LHCN-M2 (cell line): ENCODE data around the gene PPP2R2C. TPM values are rescaled to one million over a fixed set of nuclear protein-coding genes. Genes with fewer than 3 reads are reported as not detected.

Experiments
- DNase-seq: peaks from one replicate; pipeline ENCODE4 v3.0.0-alpha.2; 2012; ENCODE audit warnings: low read depth
- total RNA-seq: library from RNA; depleted of rRNA; stranded (reverse); fragments of >200 nt; gene quantifications from 2 replicates; pipeline ENCODE4 v1.2.3, GENCODE V29; 2014

PPP2R2C gene
- total RNA-seq, 1 experiment from 2014 or later: 0.98 TPM

DNA sequence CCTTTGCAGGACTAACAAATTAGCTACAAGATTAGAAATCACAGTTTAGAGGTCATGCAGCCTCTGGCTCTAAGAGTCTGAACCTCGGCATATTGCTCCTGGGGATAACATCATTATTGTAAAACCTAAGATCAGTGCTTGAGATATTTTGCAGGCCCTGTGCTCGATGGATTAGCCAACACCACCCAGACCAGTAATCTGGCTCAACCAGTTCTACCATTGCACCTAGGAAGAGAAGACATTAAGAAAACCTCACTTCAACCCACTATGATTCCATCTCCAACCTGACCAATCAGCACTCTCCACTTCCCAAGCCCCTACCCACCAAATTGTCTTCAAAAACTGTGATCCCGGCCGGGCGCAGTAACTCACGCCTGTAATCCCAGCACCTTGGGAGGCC, 159.2 kb downstream of the PPP2R2C start:
- no peak for DNase-seq

GRCh38 chr4:6309777-6310176, 162.6 kb downstream of the PPP2R2C start:
- DNase-seq: no peak

DNA sequence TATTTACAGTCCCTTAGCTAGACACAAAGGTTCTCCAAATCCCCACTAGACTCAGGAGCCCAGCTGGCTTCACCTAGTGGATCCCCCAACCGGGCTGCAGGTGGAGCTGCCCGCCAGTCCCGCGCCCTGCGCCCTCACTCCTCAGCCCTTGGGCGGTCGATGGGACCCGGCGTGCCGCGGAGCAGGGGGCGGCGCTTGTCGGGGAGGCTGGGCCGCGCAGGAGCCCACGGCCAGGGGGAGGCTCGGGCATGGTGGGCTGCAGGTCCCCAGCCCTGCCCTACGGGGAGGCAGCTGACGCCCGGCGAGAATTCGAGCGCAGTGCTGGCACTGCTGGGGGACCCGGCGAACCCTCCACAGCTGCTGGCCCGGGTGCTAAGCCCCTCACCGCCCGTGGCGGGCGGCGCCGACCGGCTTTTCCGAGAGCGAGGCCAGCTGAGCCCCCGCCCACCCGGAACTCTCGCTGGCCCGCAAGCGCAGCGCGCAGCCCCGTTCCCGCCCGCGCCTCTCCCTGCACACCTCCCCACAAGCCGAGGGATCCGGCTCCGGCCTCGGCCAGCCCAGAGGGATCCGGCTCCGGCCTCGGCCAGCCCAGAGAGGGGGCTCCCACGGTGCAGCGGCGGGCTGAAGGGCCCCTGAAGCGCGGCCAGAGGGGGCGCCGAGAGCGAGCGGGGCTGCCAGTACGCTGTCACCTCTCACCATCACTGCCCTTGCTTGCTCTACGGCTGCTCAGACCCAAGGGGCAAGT, 163.3 kb downstream of the PPP2R2C start:
- no peak for DNase-seq

DNA sequence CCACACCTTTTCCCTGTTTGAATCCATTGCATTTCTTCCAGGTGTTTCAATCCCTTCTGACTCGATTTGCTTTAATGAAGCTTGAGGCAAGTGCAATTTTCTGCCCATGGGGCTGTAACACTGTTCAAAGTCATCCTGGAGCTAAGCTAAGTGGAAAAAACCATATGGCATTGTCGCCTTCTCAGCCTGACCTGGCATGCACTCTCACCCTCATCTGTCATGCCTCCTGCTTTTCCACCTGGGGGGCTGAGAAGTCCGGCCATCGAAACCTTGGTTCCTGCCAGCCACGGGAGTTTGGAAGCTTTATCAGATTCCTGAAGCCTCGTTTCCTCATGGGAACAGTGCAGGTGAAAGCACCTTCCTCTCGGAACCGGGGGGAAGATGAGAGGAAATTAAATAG, 164.5 kb downstream of the PPP2R2C start:
- no peak for DNase-seq

DNA sequence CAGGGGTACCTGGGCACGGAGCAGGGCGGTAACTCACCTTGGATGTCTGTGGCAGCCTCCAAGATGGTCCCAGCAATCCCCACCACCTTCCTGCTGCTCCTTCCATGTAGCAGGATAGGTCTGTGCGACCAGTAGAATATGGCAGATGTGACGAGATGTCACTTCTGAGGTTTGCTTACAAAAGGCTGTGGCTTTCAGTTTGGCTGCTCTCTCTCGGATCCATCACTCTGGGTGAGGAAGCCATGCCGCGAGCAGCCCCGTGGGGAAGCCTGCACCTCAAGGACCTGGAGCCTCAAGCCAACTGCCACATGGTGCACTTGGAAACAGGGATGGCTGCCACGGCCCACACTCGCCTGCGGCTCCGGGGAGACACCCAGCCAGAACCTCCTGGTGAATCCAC, 165.2 kb downstream of the PPP2R2C start:
- no peak for DNase-seq

- DNase-seq: no peak
Observed at GRCh38 chr4:6306299-6306698, 166.1 kb downstream of the PPP2R2C start.

- no peak for DNase-seq
Observed at GRCh38 chr4:6303943-6304342, 168.5 kb downstream of the PPP2R2C start.

DNA sequence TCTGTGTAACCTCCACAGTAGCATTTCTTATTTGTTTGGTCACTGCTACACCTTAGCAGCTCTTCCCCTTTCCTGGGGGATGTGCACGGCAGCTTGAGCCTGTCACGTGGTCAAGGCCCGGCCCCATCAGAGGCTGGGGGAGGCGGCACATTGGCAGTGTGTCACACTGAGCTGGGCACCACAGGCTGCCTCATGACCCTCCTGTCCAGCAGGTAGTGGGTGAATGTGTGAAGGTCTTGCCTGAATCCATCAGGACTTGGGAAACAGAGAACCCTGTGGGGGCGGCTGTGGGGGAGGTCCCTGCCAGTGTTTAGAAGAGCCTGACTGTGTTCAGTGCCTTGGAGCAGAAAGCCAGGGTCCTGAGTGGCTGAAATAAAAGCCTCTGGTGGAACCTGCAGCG, 169.5 kb downstream of the PPP2R2C start:
- no peak for DNase-seq

DNA sequence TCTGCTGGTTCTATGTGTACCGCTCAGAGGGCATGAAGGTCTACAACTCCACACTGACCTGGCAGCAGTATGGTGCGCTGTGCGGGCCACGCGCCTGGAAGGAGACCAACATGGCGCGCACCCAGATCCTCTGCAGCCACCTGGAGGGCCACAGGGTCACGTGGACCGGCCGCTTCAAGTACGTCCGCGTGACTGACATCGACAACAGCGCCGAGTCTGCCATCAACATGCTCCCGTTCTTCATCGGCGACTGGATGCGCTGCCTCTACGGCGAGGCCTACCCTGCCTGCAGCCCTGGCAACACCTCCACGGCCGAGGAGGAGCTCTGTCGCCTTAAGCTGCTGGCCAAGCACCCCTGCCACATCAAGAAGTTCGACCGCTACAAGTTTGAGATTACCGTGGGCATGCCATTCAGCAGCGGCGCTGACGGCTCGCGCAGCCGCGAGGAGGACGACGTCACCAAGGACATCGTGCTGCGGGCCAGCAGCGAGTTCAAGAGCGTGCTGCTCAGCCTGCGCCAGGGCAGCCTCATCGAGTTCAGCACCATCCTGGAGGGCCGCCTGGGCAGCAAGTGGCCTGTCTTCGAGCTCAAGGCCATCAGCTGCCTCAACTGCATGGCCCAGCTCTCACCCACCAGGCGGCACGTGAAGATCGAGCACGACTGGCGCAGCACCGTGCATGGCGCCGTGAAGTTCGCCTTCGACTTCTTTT, 170.5 kb downstream of the PPP2R2C start:
- no peak for DNase-seq

GRCh38 chr4:6301051-6301731, 171.2 kb downstream of the PPP2R2C start:
- DNase-seq: no peak

DNA sequence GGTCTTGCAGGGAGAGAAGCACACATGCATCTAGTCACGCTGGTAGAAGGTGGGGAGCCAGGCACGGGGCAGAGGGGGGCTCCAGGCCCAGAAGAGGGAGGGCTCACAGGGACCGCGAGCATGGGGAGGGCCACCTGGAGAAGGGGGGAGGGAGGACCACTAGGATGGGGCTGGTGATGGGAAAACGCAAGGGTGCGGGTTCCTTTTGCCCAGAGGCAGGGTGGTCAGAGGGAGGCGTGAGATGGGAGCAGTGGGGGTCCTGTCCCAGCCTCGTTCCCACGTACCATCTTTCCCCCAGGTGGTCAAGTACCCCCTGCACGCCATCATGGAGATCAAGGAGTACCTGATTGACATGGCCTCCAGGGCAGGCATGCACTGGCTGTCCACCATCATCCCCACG, 172.1 kb downstream of the PPP2R2C start:
- DNase-seq: no peak

DNA sequence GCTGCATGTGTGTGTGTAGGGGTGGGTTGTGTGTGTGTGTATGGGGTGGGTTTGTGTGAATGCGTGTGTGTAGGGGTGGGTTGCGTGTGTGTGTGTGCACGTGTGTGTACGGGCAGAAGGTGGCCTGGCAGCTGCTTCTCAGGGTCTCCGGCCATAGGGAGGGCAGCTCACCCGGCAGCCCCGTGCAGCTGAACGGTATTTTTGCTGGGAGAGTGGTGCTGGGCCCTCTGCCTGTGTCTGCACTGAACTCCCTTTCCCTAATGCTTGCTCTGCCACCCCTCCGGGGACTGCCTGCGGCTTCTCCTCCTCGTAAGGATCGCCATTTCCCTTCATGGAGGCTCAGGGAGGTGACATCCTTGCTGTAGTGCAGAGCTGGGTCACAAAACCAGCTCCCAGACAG, 172.5 kb downstream of the PPP2R2C start:
- DNase-seq: no peak

GRCh38 chr4:6298852-6299251, 173.6 kb downstream of the PPP2R2C start:
- no peak for DNase-seq

DNA sequence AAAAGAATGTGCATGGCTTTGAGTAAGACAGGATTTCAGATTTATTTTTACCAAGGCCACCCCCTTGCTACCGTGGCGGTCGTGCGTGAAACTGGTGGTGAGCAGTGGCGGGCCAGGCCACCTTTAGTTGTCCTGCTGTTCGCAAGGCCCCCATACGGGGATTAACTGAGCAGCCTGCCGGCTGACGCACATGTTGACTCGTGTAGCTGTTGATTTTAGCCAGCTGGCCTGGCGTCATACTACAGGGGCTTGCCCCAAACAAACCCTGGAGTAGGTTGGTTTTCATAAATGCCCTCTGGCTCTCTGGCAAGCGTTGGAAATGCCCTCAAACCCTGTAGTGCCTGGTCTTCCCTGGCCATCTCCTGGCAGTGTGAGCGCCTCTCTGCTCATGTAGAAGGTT, 174.4 kb downstream of the PPP2R2C start:
- DNase-seq: no peak

GRCh38 chr4:6297266-6297815, 175.1 kb downstream of the PPP2R2C start:
- no peak for DNase-seq

GRCh38 chr4:6296026-6296425, 176.4 kb downstream of the PPP2R2C start:
- no peak for DNase-seq

DNA sequence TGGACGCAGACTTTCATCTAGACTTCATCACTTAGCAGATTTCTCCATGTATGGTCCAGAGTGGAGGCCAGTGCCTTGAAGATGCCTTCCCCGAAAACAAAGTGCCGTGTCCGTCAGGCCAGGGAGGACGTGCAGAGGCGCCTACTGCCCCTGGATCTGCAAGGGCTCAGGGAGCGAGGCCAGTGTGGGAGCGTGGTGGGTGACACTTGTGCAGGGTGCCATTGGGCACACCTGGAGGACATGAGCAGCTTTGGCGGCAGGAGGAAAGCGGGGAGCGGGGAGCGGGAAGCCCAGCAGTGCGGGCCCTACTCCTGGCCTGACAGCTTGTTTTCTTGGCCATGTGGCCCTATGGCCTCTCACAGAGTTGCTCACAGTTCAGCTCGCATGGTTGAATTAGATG, 176.9 kb downstream of the PPP2R2C start:
- DNase-seq: no peak

DNA sequence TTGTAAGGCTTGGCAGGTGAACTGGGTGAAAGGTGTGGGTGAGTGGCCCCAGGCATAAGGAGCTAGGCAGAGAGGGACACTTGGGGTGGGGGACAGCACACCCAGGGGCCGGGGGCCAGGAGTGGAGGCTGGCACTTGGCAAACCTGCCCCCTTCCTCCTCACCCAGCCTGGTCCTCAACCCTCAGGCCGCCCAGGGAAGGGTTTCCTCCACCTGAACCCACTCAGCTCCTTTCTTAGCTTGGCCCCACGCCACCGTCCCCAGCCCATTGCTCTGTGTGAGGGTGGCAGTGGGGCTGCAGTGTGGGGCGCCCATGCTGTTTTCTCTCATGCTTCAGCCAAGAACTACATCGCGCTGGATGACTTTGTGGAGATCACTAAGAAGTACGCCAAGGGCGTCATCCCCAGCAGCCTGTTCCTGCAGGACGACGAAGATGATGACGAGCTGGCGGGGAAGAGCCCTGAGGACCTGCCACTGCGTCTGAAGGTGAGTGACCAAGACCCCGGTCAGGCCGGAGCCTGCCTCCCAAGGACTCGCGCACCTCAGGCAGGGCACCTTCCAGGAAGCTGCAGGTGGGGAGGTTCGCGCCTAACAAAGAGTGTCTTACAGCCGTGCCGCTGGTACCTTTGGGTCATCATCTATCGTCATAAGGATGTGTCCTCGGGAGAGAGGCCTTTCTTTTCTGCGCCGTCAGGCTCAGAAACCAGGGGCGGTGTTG, 177.6 kb downstream of the PPP2R2C start:
- DNase-seq: no peak

GRCh38 chr4:6293661-6294060, 178.8 kb downstream of the PPP2R2C start:
- DNase-seq: no peak

DNA sequence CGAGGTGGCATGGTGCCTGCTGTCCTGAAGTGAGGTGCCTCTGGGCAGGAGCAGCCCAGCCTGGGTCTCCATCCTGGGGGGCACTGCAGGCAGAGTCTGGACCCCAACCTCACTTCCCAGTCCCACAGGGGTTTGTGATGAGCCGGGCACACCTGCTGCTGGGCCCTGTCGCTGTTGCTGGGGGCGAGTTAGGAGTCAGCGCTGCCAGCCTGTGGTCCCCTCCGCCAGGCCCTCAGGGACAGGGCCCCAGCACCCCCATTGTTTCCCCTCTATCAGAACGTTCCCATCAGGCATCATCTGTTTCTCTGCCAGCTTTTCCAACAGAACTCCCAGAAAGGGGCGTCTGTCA, 179.3 kb downstream of the PPP2R2C start:
- DNase-seq: no peak

DNA sequence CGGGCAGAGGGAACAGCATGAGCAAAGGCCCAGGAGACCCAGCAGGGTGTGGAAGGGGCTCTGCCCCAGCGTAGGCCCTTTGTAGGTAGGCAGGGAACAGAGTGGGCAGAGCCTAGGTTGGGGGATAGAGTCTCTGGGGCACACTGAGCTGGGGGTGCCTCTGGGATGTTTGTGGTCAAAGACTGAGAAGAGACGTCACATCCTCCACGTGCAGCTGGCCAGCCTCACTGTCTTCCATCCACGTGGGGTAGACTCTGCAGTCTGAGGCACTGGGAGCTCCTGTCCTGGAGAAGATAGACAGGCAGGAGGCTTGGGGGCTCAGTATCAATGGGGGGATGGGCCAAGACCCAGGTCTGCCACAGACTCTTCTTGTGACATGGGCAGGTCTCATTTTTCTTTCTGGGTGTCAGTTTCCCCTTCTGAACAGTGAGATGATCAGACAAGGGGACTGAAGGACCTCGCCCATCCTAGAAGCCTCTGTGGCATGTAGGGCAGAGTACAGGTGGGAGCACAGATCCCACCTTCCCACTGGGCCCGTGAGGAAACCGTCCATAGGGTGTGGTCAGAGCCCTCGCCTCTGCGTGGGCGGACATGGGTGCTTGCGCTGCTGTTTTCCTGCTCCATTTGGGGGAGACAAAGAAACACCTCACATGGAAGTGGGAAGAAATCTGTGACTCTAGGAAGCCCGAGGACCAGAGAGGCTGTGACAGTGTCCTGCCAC, 179.9 kb downstream of the PPP2R2C start:
- DNase-seq: no peak
